ENCODE data around the gene SWAP70.
A peak's percentile ranks its signal among the peaks of the same experiment; 100 is the strongest.

DNA sequence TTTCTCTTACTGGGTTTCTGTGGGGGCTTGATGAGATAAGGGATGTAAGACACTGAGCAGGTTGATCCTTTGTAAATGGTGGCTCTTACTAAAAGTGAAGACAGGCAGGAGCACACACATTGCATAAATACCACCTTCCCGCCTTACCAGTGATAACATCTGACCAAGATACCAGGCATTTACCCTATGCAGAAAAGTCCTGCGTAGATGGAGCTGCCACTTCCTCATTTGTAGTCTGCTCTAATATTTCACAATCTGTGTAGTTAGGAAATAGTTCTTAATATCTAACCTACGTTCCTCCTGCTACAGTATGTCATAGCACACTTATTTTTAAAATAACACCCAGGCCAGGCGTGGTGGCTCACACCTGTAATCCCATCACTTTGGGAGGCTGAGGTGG, 23.9 kb upstream of the SWAP70 start:
- TF ChIP-seq DMAP1 (CRISPR knock-in tag; IDR thresholded peaks at IDR 0.05), result no peak
- no peak for TF ChIP-seq POLR2G (IDR thresholded peaks at IDR 0.05; ENCODE audit: low read depth, low read length)
- TF ChIP-seq, protein P1, sequence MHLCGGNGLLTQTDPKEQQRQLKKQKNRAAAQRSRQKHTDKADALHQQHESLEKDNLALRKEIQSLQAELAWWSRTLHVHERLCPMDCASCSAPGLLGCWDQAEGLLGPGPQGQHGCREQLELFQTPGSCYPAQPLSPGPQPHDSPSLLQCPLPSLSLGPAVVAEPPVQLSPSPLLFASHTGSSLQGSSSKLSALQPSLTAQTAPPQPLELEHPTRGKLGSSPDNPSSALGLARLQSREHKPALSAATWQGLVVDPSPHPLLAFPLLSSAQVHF (CRISPR knock-in tag; IDR thresholded peaks at IDR 0.05), result no peak
- TF ChIP-seq, protein P2, sequence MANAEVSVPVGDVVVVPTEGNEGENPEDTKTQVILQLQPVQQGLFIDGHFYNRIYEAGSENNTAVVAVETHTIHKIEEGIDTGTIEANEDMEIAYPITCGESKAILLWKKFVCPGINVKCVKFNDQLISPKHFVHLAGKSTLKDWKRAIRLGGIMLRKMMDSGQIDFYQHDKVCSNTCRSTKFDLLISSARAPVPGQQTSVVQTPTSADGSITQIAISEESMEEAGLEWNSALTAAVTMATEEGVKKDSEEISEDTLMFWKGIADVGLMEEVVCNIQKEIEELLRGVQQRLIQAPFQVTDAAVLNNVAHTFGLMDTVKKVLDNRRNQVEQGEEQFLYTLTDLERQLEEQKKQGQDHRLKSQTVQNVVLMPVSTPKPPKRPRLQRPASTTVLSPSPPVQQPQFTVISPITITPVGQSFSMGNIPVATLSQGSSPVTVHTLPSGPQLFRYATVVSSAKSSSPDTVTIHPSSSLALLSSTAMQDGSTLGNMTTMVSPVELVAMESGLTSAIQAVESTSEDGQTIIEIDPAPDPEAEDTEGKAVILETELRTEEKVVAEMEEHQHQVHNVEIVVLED (CRISPR knock-in tag; IDR thresholded peaks at IDR 0.05; ENCODE audit: borderline replicate concordance), result no peak
- no peak for TF ChIP-seq ZNF670 (CRISPR knock-in tag; IDR thresholded peaks at IDR 0.05; ENCODE audit: borderline replicate concordance)
- no peak for TF ChIP-seq NR1H2 (CRISPR knock-in tag; IDR thresholded peaks at IDR 0.05; ENCODE audit: borderline replicate concordance, low read depth)
- TF ChIP-seq CEBPB (IDR thresholded peaks at IDR 0.05; ENCODE audit: borderline replicate concordance, low read depth, low read length), result peak; percentile 63
